Heart left ventricle (tissue), 13 donors: ENCODE measurements around the gene SSR4.

Source experiments
- POLR2A ChIP-seq, 2 donors: fragments of 450-650 bp; IDR thresholded peaks; one replicate each; pipeline ENCODE4 v1.6.1; 2017; ENCODE audit warnings: antibody characterized with exemption in 2 of 2, mild to moderate bottlenecking in 2 of 2, moderate library complexity in 2 of 2
- TF ChIP-seq, protein P1 (sequence below), 12 donors: fragments of 200-600 bp; sonication (generic) in 4 of 12; IDR thresholded peaks; one replicate each; pipeline versions ENCODE4 v1.5.0 to v1.8.0; 2018 to 2022; ENCODE audit warnings: antibody characterized with exemption in 12 of 12, mild to moderate bottlenecking in 5 of 12
- donor health status: ischemic (EF 13 %, LVEDD 7.1; RV severe dilation, severe dysfunction).
- donor health status: DM: no; HTN: yes; CAD: no.
- donor health status: DM: no; HTN: no; CAD: no.
- donor health status: ischemic (EF 25% LVEDD 6.9; RV normal size, moderate dysfunction).
- donor health status: ischemic (EF 25% LVEDD 5.7; RV mildly dilated, moderate dysfunction).
- donor health status: ischemic (EF 35%, LVEDD 5.7; RV mildly dilated, moderate dysfunction).
- donor health status: nonischemic (EF 11% LVEDD 7.7; RV severe dilation, severe dysfunction).
- donor health status: DM: yes; HTN: yes; CAD: no.
- donor health status: PGD.
- donor health status: ischemic (EF 29% LVEDD 5.4; RV normal size, mild dysfunction).
- donor health status: nonischemic (EF 23%, LVEDD 6.1; RV moderate dilation, normal function).

DNA sequence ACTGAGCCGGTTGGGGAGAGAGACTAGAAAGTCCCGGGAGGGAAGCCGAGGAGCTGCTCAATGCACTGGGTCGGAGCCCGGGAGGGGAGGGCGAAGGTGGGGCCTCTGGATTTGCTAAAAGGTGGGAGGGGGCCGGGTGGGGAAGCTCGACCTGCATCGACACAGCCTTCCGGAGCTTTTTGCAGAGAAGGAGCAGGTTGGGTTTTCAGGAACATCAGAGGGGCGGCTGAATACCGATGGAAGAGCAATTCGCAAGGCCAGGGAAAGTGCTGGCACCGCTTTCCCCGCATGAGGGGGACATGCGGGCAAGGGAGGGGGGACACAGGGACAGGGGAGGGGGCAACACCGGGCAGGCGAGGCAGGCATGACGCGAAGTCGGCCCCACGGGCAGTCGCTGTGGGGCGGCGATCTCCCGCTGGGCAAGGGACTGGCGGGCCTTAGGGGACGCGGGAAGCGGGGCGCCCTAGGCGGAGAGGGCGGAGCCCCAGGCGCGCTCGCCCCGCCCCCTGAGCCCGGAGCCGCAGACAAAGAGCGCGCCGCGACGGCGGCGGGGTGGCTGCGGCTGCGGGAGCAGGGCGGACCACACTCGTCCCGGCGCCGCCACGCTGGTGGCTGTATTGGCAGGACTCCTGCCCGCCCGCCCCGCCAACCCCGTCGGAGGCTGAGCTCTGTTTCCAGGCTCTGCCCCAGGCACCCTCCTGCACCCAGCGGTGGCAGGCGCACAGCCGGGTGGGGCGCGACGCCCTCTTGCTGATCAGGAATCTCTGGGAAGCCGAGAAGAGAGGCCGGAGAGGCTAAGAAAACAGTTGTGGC, 24.3 kb downstream of the SSR4 start:
- TF ChIP-seq, protein P1, sequence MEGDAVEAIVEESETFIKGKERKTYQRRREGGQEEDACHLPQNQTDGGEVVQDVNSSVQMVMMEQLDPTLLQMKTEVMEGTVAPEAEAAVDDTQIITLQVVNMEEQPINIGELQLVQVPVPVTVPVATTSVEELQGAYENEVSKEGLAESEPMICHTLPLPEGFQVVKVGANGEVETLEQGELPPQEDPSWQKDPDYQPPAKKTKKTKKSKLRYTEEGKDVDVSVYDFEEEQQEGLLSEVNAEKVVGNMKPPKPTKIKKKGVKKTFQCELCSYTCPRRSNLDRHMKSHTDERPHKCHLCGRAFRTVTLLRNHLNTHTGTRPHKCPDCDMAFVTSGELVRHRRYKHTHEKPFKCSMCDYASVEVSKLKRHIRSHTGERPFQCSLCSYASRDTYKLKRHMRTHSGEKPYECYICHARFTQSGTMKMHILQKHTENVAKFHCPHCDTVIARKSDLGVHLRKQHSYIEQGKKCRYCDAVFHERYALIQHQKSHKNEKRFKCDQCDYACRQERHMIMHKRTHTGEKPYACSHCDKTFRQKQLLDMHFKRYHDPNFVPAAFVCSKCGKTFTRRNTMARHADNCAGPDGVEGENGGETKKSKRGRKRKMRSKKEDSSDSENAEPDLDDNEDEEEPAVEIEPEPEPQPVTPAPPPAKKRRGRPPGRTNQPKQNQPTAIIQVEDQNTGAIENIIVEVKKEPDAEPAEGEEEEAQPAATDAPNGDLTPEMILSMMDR (IDR thresholded peaks at IDR 0.05), result no peak
- no peak for TF ChIP-seq POLR2A (IDR thresholded peaks at IDR 0.05)
